NCI-H187 (cell line): ENCODE measurements around the gene ITGA3.
"Not testable (repeated sequence)": the region's sequence is repeated elsewhere in the genome, so short reads cannot be mapped to it uniquely, and the experiment has no call there.

Experiments
- DNase-seq, 2 experiments: peaks; one replicate each; lab custom pipeline; 2025; lab: John Stamatoyannopoulos, UW

ITGA3 gene

DNA sequence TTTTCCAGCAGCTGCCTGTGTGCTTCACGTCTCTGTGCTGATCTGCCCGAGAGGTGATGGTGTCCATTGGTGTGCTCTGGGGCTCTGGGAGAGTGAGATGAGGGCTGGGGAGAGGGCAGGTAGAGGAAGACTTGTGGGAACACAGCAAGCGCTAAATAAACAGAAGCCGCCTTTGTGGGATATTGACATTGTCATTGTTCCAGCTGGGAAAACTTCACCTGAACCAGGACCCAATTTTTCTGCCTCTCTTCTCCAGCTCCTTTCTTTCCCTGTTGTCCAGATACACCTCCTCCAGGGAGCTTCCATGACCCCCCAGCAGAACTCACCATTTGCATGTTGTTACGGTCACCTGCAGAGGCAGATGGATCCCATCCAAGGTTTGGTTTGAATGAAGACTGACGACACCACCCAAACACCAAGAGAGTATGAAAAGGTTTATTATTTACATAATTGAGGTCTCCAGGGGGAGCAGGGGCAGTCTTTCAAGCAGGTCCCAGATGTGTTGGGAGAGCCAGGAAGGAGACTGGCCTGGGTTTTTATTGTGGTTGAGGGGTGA lies 3.6 kb upstream of the ITGA3 start:
- no peak for DNase-seq

DNA sequence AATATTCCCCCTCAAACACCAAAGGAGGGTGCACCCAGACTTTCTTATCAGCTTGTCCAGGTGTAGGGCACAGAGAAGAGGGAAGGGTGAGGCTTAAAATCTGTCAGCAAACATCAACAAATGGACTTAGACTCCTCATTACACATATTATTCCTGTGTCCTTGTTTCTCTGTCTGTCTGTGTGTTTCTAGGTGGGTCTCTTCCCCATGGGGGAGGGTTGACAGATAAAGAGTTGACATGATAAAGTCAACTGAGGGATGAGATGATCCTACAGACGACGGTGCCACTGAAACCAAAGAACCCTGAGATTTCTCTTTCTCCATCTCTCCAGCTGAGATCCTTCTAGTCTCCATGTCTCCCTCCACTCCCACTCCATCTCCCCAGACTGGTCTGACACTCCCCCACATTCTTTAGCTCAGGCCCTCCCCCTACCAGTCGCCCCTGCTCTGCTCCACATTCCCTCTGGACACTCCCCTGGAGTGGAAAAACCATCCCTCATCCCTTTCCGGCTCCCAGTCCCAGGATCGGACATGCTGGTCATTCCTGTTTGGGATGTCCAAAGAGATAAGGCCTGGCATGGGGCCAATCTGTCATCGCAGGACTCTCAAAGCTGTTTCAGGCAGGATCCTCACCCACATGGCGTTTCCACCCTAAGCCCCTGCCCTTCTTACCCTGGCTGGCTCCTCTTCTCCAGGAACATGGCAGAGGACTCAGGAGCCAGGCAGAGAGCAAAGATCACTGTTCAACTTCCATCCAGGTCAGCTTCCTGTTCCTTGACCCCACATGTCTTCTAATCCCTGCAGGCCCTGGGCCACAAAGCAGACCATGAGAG lies 2.9 kb upstream of the ITGA3 start:
- DNase-seq: no peak

DNA sequence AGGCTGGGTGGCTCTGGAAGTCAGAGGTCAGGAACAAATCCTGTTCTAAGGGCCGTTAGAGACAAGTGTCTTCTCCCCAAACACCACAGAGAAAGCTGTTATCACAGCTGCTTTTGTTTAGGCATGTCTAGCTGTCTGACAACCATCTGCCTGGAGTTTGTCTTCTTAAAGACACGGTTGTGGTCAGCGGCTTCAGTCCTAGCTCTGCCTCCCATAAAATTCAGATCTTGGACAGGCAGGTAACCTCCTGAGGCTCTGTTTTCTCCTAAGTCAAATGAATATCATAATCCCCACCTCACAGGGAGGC lies 2.3 kb upstream of the ITGA3 start:
- no peak for DNase-seq

DNA sequence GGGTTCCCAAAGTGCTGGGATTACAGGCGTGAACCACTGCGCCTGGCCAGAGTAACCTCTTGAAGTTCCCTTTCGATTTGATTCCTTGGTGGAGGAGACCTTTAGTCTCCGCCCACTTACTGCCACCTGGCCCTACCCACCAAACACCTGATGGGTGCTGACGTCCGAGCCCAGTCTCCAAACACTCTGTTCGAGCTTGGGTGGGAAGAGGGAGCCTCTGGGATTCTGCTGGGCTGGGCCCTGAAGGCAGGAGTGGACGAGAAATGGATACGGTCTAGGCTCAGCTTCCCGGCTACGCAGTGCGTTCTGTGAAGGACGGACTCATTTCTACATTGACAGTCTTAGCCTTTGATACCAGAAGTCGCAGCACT lies 870 bp upstream of the ITGA3 start:
- DNase-seq: peak; percentile 70 to 91

DNA sequence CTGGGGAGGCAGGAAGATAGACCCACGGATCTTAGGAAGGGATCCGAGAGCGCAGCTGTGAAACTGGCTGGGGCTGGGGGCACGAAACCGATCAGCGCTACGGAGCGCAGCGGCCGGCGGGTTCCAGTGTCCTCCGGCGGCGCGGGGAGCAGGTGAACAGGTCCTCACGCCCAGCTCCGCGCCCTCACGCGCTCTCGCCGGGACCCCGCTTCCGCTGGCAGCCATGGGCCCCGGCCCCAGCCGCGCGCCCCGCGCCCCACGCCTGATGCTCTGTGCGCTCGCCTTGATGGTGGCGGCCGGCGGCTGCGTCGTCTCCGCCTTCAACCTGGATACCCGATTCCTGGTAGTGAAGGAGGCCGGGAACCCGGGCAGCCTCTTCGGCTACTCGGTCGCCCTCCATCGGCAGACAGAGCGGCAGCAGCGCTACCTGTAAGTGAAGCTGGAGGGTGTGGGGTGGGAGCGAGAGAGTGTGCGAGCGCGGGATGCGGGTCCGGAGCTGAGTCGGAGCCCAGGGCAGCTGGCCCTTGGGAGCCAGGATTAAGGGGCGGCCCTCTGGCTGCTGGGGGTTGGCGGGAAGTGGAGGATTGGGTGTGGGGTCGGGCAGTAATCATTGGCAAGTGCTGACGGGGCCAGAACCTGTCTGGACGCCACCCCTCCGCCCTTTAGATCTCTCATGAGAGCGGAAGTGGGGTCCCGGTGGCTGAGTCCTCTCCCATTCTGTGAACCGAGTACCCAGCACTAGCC lies 479 bp downstream of the ITGA3 start:
- peak; percentile 53 to 68 for DNase-seq

DNA sequence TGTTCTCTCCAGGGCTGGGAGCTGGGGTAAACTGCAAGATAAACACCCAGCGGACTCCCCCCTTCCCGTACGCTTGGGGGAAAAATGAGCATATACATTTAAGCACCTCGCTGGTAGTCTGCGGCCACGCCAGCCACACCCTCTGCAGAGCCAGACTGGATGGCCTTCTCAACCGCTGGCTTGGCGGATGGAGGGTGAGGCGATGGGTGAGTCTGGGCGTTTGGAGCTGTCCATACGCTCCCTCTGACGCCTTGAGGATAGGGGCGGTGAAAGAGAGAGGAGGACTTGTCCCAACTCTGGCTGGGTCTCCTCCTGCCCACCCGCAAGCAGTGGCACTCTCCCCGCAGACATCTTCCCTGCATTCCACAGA lies 1.0 kb downstream of the ITGA3 start:
- no peak for DNase-seq

DNA sequence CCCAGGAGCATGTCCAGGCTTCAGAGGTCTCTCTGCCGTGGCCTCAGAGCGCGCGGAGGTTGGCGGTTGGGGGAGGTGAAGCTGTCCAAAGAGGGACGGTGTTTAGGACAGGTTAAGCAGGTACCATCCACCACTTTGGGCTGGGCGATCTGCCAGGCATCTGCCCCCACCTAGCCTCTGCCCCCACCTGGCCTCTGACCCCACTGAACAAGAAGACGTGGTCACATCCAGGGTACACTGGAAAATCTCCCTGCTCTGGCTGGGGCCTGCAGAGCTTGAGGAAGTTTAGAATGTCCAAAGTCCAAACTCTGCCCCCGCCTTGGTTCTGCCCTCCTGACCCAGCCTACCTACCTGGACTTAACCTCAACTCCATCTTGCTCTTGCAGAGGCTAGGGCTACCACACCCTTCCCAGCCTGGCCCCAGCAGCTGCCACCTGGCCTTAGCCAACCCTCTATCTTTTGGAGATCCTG lies 1.6 kb downstream of the ITGA3 start:
- DNase-seq: no peak

DNA sequence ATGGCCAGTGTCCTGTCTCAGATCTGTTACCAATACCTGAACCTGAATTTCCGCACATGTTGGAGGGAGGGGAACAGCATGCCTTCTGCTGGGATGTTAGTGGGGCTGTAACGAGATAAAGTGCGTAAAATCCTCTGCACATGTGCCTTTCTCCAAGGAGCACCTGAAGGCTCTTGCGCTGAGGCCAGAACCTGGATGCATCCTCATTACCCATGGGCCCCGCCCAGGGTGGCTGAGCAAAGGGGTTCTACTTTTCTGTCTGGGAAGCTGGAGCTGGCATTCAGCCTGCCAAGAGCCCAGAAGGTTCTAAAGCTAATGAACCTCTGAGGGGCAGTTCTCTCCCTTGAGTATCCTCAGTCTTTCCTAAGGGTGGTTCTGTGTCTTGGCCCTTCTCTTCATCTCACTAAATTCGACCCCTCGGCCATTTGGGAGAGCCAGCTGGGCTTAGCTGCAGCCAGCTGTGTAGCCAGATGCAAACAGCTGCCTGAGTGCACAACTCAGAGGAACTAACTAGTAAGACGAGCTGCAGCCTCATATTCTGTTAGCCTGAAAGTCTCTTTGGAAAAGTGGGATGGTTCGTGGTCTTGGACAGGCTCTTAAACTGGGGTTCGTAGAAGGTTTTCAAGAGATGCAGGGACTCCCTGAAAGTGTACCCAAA lies 2.5 kb downstream of the ITGA3 start:
- DNase-seq: no peak

DNA sequence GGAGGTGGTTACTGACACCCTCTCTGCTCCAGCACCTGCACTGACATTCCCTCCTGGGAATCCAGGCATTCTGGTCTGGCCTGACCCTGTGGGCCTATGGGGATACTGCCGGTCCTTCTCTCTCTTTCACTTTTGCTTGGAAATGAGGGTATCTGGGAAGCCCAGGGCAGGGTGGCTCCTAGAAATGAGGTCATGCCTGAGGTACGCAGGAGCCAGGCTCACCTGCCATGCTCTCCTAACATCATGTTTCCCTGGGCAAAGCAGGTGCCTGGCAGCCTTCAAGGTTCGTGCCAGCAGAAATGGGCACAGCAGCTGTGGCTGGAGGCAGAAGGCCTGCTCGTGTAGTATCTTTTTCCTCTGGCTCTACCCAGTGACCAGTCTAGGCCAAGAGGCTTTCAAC lies 3.3 kb downstream of the ITGA3 start:
- no peak for DNase-seq

DNA sequence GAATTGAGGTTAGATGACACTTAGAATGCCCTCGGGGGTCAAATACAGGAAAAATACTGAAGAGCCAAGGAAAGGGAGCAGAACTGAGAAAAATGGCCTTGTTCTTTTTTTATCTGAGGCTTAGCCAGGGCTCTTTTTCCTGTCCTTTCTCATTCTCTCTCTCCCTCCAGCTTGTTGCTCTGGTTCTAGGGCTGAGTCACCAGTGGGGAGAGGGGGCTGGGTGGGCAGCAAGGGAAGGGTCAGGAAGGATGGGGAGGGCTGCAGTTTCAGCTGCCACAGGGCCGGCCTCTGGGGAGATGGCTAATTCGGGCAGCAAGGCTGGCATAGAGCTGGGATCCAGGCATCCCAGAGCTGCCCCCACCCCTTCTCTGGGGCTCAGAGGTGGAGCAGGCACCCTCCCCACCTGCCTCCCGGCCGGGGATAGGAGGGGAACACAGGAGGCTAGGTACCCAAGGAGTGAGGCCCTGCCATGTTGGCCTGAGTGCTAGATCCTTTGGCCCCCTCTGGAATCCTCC lies 3.9 kb downstream of the ITGA3 start:
- DNase-seq: no peak

DNA sequence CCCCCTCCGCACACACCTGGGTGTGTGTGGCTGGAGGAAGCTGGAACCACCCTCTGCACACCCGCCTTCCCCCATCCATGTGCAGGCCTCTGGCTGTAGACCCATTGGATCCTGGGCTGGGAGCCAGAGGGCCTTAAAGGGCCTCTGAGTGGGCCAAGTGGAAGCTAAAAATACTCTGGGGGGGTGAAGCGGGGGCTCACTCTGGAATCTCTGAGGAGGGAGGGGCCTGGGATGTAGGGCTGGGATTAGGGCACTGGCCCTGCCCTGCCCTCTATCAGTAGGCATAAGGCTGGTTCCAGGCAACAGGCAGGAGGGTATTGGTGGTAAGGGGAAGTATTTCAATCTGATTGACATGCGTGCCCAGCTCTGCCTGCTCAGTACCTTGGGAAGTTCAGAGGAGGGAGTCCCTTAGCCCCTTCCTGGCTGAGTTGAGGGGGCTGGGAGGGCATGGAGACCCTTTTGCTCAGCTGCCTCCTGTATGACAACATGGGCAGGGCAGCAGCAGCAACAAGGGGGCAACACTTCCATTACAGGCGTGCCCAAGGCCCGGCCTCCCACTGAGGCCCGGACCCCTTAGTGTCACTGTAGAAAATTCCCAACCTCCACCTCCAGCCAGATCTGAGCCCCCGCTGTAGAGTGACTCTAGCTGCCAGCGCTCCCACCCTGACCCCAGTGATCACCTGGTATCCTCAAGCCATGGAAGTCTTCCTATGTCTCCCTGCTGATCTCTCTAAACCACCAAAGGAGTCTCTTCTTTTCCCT lies 5.2 kb downstream of the ITGA3 start:
- no peak for DNase-seq

DNA sequence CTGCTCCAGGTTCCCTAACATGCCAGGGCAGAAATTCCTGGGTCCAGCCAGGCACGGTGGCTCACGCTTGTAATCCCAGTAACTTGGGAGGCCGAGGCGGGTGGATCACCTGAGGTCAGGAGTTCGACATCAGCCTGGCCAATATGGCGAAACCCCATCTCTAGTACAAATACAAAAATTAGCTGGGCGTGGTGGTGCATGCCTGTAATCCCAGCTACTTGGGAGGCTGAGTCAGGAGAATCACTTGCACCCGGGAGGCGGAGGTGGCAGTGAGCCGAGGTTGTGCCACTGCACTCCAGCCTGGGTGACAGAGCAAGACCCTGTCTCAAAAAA lies 5.8 kb downstream of the ITGA3 start:
- DNase-seq: not testable (repeated sequence)

DNA sequence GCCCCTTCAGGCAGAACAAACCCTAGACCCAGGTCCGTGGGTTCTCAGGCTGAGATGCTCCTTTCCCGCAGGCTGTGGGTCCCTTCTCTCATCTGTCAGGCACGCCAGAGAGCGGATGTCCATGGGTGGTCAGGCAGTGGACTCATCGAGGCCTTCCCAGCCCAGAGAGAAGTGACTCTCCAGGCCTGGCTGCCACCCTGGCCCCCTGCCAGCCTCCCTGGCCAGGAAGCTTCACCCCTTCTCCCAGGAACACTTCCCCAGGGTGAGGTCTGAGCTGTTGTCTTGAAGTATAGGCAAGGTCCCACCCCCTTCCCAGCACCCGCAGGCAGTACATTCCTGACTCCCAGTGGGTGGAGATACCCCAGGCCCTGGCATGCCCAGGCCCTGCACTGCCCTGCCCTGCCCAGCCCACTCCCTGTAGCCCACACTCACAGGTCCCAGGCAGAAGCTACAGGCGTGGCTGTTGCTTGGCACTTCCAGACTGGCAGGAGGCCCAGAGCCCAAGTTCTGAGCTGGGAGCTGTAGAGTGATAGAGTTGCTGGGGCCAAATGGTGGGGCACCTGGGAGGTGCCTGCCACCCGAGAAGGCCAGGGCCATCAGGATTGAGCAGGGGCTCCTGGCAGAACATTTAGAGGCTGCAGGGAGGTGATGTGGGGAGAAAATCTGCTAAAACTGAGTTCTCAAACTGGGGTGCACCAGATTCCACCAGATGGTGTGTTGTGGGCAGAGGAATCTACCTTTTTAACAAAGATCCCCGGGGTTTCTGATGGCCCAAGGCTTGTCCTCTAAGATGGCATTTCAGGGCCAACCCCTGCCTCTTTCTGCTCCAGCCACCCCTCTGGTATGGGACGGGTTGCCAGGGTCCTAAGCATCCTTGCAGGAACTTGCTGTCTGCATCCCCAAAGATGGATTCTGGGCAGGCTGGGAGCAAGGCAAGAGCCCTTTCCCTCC lies 6.7 kb downstream of the ITGA3 start:
- no peak for DNase-seq

DNA sequence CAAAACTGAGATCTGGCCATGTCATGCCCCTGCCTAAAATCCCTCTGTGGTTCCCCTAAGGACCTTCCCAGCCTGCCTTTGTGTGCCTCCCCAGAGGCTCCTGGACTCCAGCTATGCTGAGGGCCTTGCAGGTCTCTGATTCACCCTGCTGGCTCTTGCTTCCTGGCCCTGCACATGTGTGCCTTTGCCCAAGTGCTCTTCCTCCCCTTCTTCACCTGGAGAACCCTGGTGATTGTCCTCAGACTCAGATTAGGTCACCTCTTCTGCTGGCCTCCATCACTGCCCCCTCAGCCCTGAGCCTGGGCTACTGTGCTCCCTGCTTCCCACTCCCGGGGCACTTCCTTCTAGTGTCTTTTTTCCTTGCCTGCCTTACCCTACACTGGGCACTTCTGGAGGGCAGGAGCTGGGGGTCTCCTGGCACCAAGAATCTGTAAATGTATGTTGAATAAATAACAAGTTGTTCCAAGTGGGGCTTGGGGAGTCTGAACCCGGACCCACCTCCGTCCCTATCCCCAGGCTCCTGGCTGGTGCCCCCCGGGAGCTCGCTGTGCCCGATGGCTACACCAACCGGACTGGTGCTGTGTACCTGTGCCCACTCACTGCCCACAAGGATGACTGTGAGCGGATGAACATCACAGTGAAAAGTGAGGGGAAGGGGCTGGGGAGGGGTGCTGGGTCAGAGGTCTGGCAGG lies 7.8 kb downstream of the ITGA3 start:
- DNase-seq: no peak

DNA sequence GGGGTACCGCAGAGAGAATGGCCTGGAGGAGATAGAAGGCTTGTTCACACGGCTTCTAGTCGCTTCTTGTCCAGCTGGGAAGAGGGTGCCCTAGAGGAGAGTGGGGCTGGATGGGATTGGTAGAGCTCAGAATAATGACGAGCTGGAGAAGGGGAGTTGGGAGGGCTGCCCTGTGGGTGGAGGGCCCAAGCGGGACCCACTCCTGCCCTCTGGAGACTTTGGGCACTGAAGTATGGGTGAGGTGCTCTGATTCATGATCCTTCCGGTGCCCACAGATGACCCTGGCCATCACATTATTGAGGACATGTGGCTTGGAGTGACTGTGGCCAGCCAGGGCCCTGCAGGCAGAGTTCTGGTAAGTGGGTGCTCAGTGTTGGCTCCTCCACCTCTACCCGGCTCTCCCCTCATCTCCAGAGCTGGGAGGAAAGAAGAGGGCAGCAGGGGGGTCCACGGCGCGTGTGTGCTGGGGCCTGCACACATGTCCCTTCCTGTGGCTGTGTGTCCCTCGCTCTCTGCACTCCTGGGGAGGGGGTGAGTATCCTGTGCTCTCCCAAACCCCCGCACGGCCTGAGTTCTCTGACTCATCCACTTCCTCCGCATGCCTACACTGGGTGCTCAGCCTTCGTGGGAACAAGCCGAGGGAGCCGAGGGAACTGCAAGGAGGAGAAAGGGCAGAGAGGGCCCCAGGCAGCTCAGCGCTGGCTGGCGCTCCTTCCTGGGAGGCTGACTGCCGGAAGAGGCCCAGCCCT lies 8.5 kb downstream of the ITGA3 start:
- DNase-seq: no peak

DNA sequence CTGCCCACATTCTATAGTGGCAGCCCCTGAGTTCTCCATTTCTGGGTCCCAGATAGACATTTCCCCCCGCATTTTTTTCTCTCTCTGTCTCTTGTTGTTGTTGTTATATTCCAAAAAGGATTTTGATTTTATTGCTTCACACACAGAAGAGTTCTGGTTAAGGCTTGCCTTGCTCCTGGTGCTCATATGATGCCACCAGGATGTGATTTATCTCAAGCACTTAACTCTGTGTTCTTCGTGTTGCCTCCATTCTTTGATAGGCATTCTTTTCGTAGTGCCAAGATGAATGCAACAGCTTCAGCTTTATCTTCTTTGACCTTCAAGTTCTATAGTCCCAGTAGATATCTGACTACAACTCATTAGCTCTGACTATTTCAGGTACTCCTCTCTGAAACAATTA lies 9.1 kb downstream of the ITGA3 start:
- DNase-seq: no peak

DNA sequence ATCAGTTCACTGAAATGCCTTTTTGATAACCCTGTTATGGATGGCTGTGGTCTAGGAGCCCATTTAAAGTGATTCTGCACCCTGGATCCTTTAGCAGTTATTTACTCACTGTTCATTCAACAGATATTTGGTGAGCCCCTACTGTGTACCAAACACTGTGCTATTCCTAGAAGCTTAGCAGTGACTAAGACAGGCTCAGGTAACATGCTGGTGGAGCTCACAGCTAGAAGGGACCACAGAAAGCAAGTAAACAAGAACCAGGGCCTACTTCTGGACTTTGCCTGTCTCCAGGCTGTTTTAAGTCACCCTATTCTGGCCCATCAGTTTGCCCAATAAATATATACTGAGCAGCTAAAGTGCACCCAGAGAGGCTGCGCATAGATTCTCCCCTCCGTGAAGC lies 11.1 kb downstream of the ITGA3 start:
- DNase-seq: no peak

DNA sequence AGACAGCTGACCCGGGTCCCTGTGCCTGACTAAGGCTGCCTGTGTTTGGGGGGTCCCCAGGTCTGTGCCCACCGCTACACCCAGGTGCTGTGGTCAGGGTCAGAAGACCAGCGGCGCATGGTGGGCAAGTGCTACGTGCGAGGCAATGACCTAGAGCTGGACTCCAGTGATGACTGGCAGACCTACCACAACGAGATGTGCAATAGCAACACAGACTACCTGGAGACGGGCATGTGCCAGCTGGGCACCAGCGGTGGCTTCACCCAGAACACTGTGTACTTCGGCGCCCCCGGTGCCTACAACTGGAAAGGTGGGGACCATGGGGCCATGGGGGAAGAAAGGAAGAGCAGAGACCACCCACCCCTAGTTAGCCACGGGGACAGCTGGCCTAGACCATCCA lies 12.1 kb downstream of the ITGA3 start:
- no peak for DNase-seq

DNA sequence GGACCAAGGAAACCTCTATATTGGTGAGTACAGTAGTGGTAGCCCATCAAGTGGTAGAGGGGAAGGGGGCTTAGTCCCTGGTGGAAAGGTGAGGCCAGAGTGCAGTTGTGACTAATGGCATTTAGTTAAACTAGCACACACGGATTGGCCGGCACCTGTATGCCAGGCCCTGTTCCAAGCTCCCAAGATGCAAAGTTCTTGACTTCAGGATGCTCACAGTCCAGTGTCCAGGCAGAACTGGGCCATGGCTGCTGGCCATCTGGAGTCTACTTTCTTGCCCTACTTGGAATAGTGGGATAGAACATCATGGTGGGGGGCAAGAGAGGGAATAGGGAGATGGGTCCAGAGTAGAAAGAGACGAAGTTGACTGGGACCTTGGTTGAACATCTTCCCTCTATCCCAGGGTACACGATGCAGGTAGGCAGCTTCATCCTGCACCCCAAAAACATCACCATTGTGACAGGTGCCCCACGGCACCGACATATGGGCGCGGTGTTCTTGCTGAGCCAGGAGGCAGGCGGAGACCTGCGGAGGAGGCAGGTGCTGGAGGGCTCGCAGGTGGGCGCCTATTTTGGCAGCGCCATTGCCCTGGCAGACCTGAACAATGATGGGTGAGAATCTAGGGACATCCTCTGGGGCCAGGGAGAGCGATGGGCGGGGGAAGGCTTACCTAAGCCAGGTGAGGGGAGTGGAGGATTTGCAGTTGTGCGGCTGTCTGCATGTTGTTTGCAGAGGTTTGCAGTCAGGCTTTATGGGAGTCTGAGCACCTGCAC lies 15.2 kb downstream of the ITGA3 start:
- no peak for DNase-seq
